ENCODE results near the gene COX8A. TPM values are rescaled to one million over a fixed set of nuclear protein-coding genes. Genes with fewer than 3 reads are reported as not detected.
"Not testable (repeated sequence)": the region's sequence is repeated elsewhere in the genome, so short reads cannot be mapped to it uniquely, and the experiment has no call there.

COX8A gene
- total RNA-seq, 1 experiment from 2014 or later: 583 TPM

DNA sequence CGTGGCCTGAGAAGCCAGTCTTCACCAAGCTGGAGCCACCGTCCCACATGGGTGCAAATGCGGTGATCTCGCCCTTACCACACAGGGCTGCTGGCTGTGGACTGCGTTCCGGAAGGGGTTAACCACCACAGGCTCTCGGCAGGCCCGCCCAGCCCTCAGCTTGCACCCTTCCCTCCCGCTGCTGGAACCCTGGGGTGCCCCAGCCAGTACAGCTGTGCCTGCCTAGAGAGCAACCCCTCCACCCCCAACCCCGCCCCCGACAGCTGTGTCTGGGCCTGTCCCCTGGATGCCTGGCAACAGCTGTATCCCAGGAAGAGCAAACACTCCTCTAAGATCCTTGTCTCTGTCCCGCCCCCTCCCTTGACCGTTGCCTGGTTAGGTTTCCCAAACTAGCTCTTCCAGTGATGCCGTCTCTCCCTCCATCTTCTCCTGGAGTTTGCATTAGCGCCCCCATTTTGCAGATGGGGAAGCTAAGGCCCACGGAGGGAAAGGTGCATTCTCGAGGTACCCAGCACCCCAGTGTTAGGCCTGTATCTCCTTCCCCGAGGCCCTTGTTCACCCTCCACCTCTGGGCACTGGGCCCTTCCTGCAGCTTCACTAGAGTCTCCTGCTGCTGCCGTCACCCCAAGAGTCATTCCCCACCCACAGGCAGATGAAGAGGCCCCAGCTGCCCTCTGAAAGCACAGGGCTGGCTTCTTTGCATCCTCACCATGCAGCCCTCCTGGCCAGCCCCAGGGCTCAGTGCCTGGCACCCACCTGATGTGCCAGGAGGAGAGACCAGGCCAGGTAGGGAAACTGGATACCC, 12.6 kb upstream of the COX8A start:
- in situ Hi-C loops (cut with HindIII; ENCODE audit: low pct_unique_long_range_greater_than_20kb, low sequenced_read_pairs): no loop called here
- DNase-seq (ENCODE audit: low read depth, low spot score): no peak

DNA sequence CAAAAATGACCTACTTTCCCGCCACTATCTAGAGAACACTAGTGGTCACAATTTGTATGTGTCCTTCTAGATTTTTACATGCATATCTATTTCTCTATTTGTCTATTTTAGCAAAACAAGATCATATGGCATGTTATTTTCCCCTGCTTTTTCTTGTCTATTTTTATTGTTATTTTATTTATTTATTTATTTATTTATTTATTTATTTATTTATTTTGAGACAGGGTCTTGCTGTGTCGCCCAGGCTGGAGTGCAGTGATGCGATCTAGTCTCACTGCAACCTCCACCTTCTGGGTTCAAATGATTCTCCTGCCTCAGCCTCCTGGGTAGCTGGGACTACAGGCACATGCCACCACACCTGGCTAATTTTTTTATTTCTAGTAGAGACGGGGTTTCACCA, 10.5 kb upstream of the COX8A start:
- in situ Hi-C loops (cut with HindIII; ENCODE audit: low pct_unique_long_range_greater_than_20kb, low sequenced_read_pairs); DNase-seq (ENCODE audit: low read depth, low spot score): not testable (repeated sequence)

DNA sequence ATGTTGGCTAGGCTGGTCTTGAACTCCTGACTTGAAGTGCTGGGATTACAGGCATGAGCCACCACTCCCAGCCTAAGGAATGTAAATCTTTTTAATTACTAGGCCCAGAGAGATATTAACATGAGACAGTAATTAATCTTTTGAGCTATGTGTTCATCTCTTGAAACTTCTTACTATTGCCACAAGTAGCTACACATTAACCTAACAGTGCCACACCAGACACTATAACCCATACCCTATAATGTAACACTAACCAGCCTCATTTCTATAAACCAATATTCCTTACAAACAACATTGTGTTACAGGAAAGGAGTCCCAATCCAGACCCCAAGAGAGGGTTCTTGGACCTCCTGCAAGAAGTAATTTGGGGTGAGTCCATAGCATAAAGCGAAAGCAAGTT, 8.0 kb upstream of the COX8A start:
- in situ Hi-C loops (cut with HindIII; ENCODE audit: low pct_unique_long_range_greater_than_20kb, low sequenced_read_pairs): no loop called here
- no peak for DNase-seq (ENCODE audit: low read depth, low spot score)

DNA sequence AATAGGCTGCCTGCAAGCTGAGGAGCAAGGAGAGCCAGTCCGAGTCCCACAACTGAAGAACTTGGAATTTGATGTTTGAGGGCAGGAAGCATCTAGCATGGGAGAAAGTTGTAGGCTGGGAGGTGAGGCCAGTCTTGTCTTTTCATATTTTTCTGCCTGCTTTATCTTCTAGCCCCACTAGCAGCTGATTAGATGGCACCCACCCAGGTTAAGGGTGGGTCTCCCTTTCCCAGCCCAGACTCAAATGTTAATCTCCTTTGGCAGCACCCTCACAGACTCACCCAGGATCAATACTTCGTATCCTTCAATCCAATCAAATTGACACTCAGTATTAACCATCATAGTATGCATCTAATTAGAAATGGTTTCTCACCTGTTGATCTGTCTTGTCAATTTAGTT, 5.0 kb upstream of the COX8A start:
- in situ Hi-C loops (cut with HindIII; ENCODE audit: low pct_unique_long_range_greater_than_20kb, low sequenced_read_pairs): no loop called here

DNA sequence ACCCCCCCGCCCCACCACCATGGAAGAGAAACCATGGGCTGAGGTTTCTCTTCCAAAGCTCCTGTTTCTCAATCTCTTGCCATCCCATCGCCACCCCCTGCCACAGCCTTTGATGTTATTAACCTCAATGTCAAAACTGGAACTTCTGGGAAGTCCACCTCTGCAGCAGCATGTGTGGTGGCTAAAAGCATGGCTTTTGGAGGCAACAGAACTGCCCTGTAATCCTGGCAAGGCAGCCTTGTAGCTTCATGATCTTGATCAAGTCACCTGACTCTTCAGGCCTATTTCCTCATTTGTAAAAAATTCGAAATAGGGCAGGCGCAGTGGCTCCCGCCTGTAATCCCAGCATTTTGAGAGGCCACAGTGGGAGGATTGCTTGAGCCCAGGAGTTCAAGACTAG, 3.5 kb upstream of the COX8A start:
- DNase-seq (ENCODE audit: low read depth, low spot score): no peak
- in situ Hi-C loops (cut with HindIII; ENCODE audit: low pct_unique_long_range_greater_than_20kb, low sequenced_read_pairs): no loop called here

More for the DNA sequence above, 5.0 kb upstream of the COX8A start:
- DNase-seq (ENCODE audit: low read depth, low spot score): no peak

DNA sequence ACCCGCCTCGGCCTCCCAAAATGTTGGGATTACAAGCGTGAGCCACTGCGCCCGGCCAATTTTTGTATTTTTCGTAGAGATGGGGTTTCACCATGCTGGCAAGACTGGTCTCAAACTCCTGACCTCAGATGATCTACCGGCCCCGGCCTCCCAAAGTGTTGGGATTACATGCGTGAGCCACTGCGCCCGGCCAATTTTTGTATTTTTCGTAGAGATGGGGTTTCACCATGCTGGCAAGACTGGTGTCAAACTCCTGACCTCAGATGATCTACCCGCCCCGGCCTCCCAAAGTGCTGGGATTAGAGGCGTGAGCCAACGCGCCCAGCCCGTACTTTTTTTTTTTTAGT, 535 bp upstream of the COX8A start:
- DNase-seq (ENCODE audit: low read depth, low spot score); in situ Hi-C loops (cut with HindIII; ENCODE audit: low pct_unique_long_range_greater_than_20kb, low sequenced_read_pairs): not testable (repeated sequence)

DNA sequence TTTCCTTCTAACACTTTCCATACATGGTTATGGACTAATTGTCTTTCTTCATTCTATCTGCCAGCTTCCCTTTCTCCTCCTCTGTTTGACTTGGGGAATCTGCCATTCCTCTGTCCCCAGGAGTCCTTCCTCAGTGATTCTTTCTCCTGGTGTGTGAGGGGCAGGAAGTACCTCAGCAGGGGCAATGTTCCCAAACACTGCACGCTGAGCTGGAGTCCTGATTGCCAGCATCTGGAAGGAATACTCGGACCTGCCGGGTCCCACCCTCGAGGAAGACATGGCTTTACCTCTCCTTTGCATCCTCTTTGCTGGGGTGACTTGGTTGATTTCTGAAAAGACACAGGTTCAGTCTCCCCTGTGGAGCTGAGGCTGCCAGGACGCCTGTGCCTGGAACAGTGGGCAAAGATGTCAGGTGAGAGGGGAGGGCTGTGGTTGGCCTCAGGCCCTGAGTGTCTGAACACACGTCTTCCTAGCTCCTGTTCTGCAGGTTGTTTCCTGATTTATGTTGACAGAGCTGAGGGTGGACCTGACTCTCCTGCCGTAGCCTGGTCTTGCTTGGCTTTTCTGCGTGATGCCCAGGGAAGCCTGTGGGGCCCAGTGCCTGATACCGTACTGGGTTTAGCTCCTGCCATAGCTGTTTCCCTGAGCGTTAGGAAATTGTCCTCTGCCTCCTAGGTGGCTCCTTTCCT, 4.3 kb downstream of the COX8A start:
- in situ Hi-C loops (cut with HindIII; ENCODE audit: low pct_unique_long_range_greater_than_20kb, low sequenced_read_pairs): no loop called here
- DNase-seq (ENCODE audit: low read depth, low spot score): no peak

DNA sequence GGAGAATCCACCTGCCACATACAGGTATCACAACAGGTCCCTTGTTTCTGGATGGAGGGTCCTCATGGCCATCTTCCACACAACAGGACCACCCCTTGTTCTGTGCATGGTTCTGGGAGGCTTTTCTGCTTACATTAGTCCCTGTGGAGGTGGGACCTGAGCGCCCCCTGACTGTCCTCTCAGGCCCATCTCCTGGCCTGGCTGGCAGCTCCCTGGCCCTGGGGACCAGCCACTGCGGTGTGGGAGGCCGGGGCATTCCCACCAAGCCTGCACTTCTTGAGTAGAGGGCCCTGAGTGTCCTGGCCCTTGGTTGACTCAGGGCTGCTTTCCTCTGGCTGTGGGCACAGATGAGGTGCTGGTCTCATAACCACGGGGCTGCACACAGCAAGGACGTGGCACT, 5.0 kb downstream of the COX8A start:
- no peak for DNase-seq (ENCODE audit: low read depth, low spot score)
- in situ Hi-C loops (cut with HindIII; ENCODE audit: low pct_unique_long_range_greater_than_20kb, low sequenced_read_pairs): no loop called here

DNA sequence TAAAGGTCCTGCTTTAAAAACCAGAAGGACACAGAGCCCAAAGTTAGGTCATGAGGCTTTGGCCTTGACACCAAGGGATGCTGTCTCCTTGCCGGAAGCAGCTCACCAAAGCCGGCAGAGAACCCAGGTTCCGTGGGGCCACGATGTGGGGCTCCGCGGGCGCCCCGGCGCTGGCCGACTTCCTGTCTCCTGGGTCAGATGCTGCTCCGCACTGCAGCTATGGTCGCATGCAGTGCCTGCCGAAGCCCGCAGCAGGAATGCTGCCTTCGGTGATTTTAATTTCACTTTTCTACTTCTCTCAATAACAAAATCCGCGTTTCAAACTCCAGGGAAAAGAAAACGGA, 11.4 kb downstream of the COX8A start:
- DNase-seq (ENCODE audit: low read depth, low spot score): no peak
- in situ Hi-C loops (cut with HindIII; ENCODE audit: low pct_unique_long_range_greater_than_20kb, low sequenced_read_pairs): no loop called here

DNA sequence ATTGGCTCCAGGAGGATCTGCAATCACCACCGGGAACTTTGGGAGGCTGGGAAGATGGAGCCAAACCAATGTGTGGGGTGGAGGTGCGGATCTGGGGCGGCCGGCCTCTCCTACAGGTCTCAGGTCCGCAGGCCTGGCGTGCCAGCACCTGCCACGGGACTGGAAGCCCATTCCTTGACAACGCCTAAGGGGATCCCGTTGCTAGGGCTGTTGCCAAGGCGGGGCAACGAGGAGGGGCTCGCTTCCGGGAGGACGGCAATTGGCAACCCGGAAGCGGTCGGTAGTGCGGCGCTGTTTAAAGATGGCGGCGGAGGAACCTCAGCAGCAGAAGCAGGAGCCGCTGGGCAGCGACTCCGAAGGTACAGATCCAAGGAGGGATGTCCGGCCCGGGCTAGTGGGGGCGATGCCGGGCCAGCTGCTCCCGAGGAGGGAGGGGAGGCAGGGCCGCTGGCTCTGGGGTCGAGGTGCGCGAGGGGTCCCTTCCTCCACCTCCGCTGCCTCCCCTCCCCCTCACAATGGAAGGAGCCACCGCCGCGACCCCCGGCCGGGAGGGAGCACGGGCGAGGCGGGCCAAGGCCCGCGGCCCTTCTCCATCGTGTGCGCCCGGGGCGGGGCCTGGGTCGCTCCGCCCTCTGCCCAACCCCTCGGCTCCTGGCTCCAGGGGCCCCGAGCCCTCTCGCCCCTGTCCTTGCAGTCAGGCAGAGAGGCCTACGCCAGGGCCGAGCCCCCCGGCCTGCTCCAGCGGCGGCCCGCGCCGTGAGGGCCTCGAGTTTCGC, 11.9 kb downstream of the COX8A start, which contains the start of gene OTUB1:
Gene OTUB1 (plus strand): TSS at position 283 of the 776 bp plus-strand sequence. CDS start 19 bp downstream, at position 302.
- peak; percentile 91 for DNase-seq (ENCODE audit: low read depth, low spot score)
- in situ Hi-C loops (cut with HindIII; ENCODE audit: low pct_unique_long_range_greater_than_20kb, low sequenced_read_pairs): no loop called here

DNA sequence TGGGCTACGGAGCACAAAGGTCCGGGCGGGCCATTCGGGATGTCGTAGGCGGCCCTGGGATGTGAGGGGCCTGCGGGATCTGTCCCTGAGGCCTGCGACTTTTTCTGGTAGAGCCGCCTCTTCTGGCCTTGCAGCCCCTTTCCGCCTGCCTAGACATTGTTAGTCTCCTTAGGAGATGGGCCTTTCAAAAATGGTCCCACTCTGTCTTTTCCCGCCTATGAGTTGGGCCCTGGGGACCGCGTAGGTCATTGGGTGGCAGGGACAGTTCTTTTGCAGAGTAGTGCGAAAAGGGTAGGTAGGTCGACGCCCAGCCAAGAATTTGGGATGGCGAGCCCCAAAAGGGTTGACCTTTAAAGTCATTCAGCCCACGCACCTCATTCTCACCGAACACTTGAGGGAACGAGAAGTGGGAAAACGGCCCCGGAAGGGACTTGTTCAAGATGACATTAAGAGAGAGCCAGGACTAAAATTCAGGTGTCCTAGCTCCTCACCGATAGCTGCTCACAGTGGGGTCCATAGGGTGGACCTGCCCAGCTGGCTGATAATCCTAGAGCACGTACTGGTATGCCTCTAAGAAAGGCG, 12.6 kb downstream of the COX8A start:
- no peak for DNase-seq (ENCODE audit: low read depth, low spot score)
- in situ Hi-C loops (cut with HindIII; ENCODE audit: low pct_unique_long_range_greater_than_20kb, low sequenced_read_pairs): no loop called here

DNA sequence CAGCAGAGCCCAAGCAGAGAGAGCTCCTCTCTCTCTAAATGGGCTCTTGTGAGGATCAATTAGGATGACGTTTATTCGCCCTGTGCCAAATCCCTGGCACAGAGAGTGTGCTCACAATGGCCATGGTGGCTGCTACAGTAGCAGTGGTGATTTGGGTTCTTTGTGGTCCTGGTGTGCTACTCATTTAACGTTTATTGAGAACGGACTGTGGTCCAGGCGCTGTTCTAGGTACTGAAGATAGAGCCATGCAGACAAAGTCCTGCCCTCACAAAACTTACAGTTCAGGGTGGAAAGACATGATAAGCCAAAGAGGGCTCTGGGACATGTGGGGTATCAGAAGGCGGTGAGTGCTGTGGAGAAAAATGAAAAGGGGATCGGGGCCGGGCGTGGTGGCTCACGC, 17.1 kb downstream of the COX8A start:
- in situ Hi-C loops (cut with HindIII; ENCODE audit: low pct_unique_long_range_greater_than_20kb, low sequenced_read_pairs): no loop called here
- no peak for DNase-seq (ENCODE audit: low read depth, low spot score)

DNA sequence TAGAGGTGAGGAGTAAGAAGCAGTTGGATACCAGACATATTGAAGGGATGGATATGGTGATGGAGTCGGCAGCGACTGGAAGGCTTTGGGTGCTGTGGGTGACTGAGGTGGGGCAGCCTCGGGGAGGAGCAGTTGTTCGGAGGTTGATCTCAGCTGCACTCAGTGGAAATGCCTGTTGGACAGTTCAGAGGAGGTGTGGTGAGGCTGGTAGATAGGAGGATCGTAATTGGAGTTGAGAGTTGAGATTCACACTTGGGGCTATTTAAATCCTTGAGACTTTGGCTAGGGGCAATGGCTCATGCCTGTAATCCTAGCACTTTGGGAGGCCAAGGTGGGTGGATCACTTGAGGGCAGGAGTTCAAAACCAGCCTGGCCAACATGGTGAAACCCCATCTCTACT, 18.7 kb downstream of the COX8A start:
- in situ Hi-C loops (cut with HindIII; ENCODE audit: low pct_unique_long_range_greater_than_20kb, low sequenced_read_pairs): no loop called here
- DNase-seq (ENCODE audit: low read depth, low spot score): no peak

DNA sequence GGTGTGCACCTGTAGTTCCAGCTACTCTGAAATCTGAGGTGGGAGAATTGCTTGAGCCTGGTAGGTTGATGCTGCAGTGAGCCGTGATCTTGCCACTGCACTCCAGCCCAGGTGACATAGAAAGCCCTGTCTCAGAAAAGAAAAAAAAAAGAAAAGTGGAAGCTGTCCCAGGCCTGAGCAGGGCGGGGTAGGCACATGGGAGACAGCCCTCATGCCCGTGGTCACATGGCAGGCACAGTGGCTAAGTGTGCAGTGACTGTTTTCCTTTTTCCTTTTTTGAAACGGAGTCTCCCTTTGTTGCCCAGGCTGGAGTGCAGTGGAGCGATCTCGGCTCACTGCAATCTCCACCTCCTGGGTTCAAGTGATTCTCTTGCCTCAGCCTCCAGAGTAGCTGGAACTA, 19.6 kb downstream of the COX8A start:
- in situ Hi-C loops (cut with HindIII; ENCODE audit: low pct_unique_long_range_greater_than_20kb, low sequenced_read_pairs): no loop called here

DNA sequence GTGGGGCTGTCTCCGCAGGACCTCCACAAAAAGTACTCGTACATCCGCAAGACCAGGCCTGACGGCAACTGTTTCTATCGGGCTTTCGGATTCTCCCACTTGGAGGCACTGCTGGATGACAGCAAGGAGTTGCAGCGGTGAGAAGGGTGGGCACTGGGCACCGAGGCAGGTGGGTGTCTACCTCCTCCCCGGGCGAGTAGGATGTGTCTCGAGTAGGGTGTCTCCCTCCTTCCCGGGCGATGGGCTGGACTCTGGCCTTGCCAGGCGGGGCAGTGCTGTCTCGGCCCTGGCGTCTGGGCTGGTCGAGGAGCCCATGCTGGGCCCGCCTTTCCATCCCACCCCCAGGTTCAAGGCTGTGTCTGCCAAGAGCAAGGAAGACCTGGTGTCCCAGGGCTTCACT, 22.1 kb downstream of the COX8A start:
- in situ Hi-C loops (cut with HindIII; ENCODE audit: low pct_unique_long_range_greater_than_20kb, low sequenced_read_pairs): no loop called here
- no peak for DNase-seq (ENCODE audit: low read depth, low spot score)

More for the DNA sequence above, 19.6 kb downstream of the COX8A start:
- DNase-seq (ENCODE audit: low read depth, low spot score): no peak

DNA sequence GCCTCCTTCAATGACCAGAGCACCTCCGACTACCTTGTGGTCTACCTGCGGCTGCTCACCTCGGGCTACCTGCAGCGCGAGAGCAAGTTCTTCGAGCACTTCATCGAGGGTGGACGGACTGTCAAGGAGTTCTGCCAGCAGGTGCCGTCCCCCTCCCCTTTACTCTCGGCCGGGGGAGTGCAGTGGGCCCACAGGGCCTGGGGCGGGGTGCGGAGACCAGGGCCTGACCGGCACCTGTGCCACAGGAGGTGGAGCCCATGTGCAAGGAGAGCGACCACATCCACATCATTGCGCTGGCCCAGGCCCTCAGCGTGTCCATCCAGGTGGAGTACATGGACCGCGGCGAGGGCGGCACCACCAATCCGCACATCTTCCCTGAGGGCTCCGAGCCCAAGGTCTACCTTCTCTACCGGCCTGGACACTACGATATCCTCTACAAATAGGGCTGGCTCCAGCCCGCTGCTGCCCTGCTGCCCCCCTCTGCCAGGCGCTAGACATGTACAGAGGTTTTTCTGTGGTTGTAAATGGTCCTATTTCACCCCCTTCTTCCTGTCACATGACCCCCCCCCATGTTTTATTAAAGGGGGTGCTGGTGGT, 22.8 kb downstream of the COX8A start:
- no peak for DNase-seq (ENCODE audit: low read depth, low spot score)
- in situ Hi-C loops (cut with HindIII; ENCODE audit: low pct_unique_long_range_greater_than_20kb, low sequenced_read_pairs): no loop called here

DNA sequence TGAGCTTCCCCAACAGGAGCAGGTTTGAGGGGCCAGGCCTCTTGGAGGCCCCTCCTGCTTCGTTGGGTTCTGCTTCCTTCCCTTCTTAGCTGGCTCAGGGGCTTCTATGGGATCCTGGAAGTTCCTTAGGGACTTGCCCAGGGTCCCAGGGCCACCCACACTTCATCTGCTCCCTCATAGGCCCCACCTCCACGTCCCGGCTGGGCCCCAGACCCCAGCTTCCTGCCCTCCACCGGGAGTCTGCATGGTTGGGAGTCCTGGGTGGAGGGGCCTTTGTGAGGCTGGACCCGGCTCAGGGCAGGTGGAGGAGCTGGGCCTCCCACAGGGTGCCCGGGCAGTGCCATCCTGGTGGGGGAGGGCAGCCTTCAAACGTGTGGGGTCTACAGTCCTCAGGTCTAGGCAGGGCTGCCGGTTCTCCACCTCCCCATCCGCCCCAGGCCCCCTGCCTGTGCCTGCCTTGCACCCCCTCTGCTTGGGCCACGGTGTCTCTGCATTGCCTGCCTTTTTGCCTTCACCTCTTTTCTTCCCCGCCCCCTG, 23.4 kb downstream of the COX8A start:
- DNase-seq (ENCODE audit: low read depth, low spot score): no peak
- in situ Hi-C loops (cut with HindIII; ENCODE audit: low pct_unique_long_range_greater_than_20kb, low sequenced_read_pairs): no loop called here

All from SK-MEL-5 (cell line).